Left ventricle myocardium inferior (tissue), 1 donor: ENCODE measurements around the gene SIDT2. TPM values are rescaled to one million over a fixed set of nuclear protein-coding genes. Genes with fewer than 3 reads are reported as not detected.

Experiments
- DNase-seq: peaks from one replicate; pipeline ENCODE4 v3.0.0-alpha.2; 2020
- H3K27ac ChIP-seq: fragments of 200-600 bp; replicated peaks from 2 replicates; pipeline ENCODE4 v1.8.0; 2021
- H3K27me3 ChIP-seq: fragments of 200-600 bp; 2 replicates; pipeline ENCODE4 v1.8.0; 2021; ENCODE audit warnings: low read depth
- H3K36me3 ChIP-seq: fragments of 200-600 bp; 2 replicates; pipeline ENCODE4 v1.8.0; 2021
- H3K4me1 ChIP-seq: fragments of 200-600 bp; 2 replicates; pipeline ENCODE4 v1.8.0; 2021
- H3K4me3 ChIP-seq: fragments of 200-600 bp; 2 replicates; pipeline ENCODE4 v1.8.0; 2021; ENCODE audit warnings: mild to moderate bottlenecking, moderate library complexity
- H3K9me3 ChIP-seq: fragments of 200-600 bp; replicated peaks from 2 replicates; pipeline ENCODE4 v1.8.0; 2021
- CTCF ChIP-seq: fragments of 200-600 bp; IDR thresholded peaks from 2 replicates; pipeline ENCODE4 v1.8.0; 2021; ENCODE audit warnings: antibody characterized with exemption, mild to moderate bottlenecking, borderline replicate concordance
- intact Hi-C: fragments of 100-400 bp; cut with micrococcal nuclease; formaldehyde crosslinking; loops from one replicate; pipeline ENCODE4 v1.11.0; 2022
- total RNA-seq: library from RNA; stranded (reverse); fragmentation: NEBNext Ultra II Directional; extraction: Animal tissue kit (Norgen Biotek cat#: 25700); gene quantifications from one replicate; pipeline ENCODE4 v1.2.1, GENCODE V29; 2021
- donor health status: DM: no; HTN: yes; CAD: no; lungs with severe emphysema.

Gene SIDT2
- total RNA-seq, 1 donor from 2014 or later, result 23.5 TPM

- intact Hi-C loops, result no loop called here
- peak; percentile 40 for DNase-seq
- no peaks in the 10 kb centered on the region for H3K9me3 ChIP-seq
- peaks cover 12% of the 10 kb centered on the region for H3K36me3 ChIP-seq
- no peak for TF ChIP-seq CTCF
- H3K27me3 ChIP-seq, result no peaks in the 10 kb centered on the region
- H3K4me1 ChIP-seq, result peaks cover 52% of the 10 kb centered on the region
- peak overlapping the region; percentile 83 for H3K4me3 ChIP-seq
- peak overlapping the region; percentile 94 for H3K27ac ChIP-seq
Observed at GRCh38 chr11:117143390-117143789, 35.2 kb upstream of the SIDT2 start.

- Histone ChIP-seq H3K27me3 (no peaks in the 10 kb centered on the region), H3K9me3 (no peaks in the 10 kb centered on the region), H3K36me3 (peaks cover 12% of the 10 kb centered on the region), H3K27ac (peak within 1 kb of the TSS; percentile 94), H3K4me1 (peaks cover 58% of the 10 kb centered on the region), H3K4me3 (peak within 1 kb of the TSS; percentile 83)
- peak; percentile 97 for DNase-seq
- intact Hi-C loops, result no loop called here
- TF ChIP-seq CTCF, result no peak
Observed at GRCh38 chr11:117143871-117144476, 34.6 kb upstream of the SIDT2 start, which contains the start of gene PAFAH1B2. Gene PAFAH1B2 (plus strand): TSS chr11:117144287. CDS start chr11:117152448, 8,161 bp downstream.

GRCh38 chr11:117144477-117145392 is 33.8 kb upstream of the SIDT2 start:
- H3K4me3 ChIP-seq, result peak overlapping the region; percentile 83
- peaks cover 66% of the 10 kb centered on the region for H3K4me1 ChIP-seq
- TF ChIP-seq CTCF, result no peak
- H3K36me3 ChIP-seq, result peaks cover 12% of the 10 kb centered on the region
- H3K27ac ChIP-seq, result peak overlapping the region; percentile 94
- DNase-seq, result peak; percentile 61
- no peaks in the 10 kb centered on the region for H3K9me3 ChIP-seq
- H3K27me3 ChIP-seq, result no peaks in the 10 kb centered on the region
- intact Hi-C loops, result no loop called here

GRCh38 chr11:117145393-117145761 is 33.2 kb upstream of the SIDT2 start:
- no peak for DNase-seq
- Histone ChIP-seq H3K9me3 (no peaks in the 10 kb centered on the region), H3K4me3 (peak overlapping the region; percentile 83), H3K36me3 (peaks cover 12% of the 10 kb centered on the region), H3K27me3 (no peaks in the 10 kb centered on the region), H3K4me1 (peaks cover 71% of the 10 kb centered on the region), H3K27ac (peak overlapping the region; percentile 94)
- peak; percentile 15 for TF ChIP-seq CTCF
- intact Hi-C loops, result no loop called here

- H3K27ac ChIP-seq, result peak overlapping the region; percentile 94
- peaks cover 77% of the 10 kb centered on the region for H3K4me1 ChIP-seq
- DNase-seq, result no peak
- peak overlapping the region; percentile 83 for H3K4me3 ChIP-seq
- no peaks in the 10 kb centered on the region for H3K27me3 ChIP-seq
- peaks cover 12% of the 10 kb centered on the region for H3K36me3 ChIP-seq
- TF ChIP-seq CTCF, result no peak
- no peaks in the 10 kb centered on the region for H3K9me3 ChIP-seq
- intact Hi-C loops, result no loop called here
Observed at GRCh38 chr11:117146521-117146920, 32.0 kb upstream of the SIDT2 start.
